Central memory CD8-positive, alpha-beta T cell (primary cell): ENCODE data around the gene THAP12.
"Not testable (repeated sequence)": the region's sequence is repeated elsewhere in the genome, so short reads cannot be mapped to it uniquely, and the experiment has no call there.

Experiments used
- ATAC-seq: fragments of 150-1000 bp; cut with Tn5 transposase; replicated peaks from 2 replicates; pipeline ENCODE4 v1.10.0; 2022; ENCODE audit warnings: mild to moderate bottlenecking, moderate FRiP score, moderate number of reproducible peaks; ENCODE audit not compliant: poor library complexity, severe bottlenecking; ENCODE audit errors: extremely low read depth
- DNase-seq, 2 donors: peaks; one replicate each; pipeline ENCODE4 v3.0.0; 2021; ENCODE audit warnings: low spot score in 2 of 2
- H3K27ac Mint-ChIP-seq: one replicate; pipeline ENCODE4 v1.8.0; 2022; ENCODE audit warnings: low read depth, mild to moderate bottlenecking, moderate library complexity, mixed read lengths
- H3K27me3 Mint-ChIP-seq: one replicate; pipeline ENCODE4 v1.8.0; 2022; ENCODE audit warnings: mixed read lengths
- H3K36me3 Mint-ChIP-seq: one replicate; pipeline ENCODE4 v1.8.0; 2022; ENCODE audit warnings: mild to moderate bottlenecking, moderate library complexity, mixed read lengths; ENCODE audit not compliant: insufficient read depth
- H3K4me1 Mint-ChIP-seq: one replicate; pipeline ENCODE4 v1.8.0; 2022; ENCODE audit warnings: mixed read lengths
- H3K4me3 Mint-ChIP-seq: one replicate; pipeline ENCODE4 v1.8.0; 2022; ENCODE audit warnings: mild to moderate bottlenecking, moderate library complexity, mixed read lengths
- H3K9me3 Mint-ChIP-seq: one replicate; pipeline ENCODE4 v1.8.0; 2022; ENCODE audit warnings: mixed read lengths

THAP12 gene

DNA sequence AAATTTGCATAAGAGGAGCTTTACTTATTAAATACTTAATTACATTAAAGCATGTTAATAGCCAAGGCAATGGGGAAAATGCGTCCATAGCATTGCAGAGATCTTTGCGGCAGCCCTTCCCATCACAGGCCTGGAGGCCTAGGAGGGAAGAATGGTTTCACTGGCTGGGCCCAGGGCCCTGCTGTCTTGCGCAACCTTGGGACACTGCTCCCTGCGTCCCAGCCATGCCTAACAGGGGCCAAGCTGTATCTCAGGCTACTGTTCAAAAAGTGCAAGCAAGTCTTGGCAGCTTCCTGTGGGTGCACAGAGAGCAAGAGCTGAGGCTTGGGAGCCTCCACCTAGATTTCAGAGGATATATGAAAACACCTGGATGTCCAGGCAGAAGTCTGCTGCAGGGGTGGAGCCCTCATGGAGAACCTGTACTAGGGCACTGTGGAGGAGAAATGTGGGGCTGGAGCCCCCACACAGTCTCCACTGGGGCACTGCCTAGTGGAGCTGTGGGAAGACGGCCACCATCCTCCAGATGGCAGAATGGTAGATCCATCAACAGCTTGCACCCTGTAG is 46.0 kb downstream of the THAP12 start:
- H3K27me3 Mint-ChIP-seq = no peaks in the 10 kb centered on the region
- DNase-seq = no peak
- H3K9me3 Mint-ChIP-seq = peaks cover 8% of the 10 kb centered on the region
- H3K36me3 Mint-ChIP-seq = peaks cover 2% of the 10 kb centered on the region
- ATAC-seq = no peak
- H3K27ac Mint-ChIP-seq = no peak overlapping the region
- no peak overlapping the region for H3K4me3 Mint-ChIP-seq
- H3K4me1 Mint-ChIP-seq = no peaks in the 10 kb centered on the region

GRCh38 chr11:76330651-76331050 is 50.3 kb downstream of the THAP12 start:
- H3K4me3 Mint-ChIP-seq = no peak overlapping the region
- H3K27me3 Mint-ChIP-seq = no peaks in the 10 kb centered on the region
- H3K27ac Mint-ChIP-seq = no peak overlapping the region
- no peak for DNase-seq
- H3K36me3 Mint-ChIP-seq = peaks cover 4% of the 10 kb centered on the region
- H3K4me1 Mint-ChIP-seq = no peaks in the 10 kb centered on the region
- H3K9me3 Mint-ChIP-seq = peaks cover 8% of the 10 kb centered on the region
- ATAC-seq = no peak

DNA sequence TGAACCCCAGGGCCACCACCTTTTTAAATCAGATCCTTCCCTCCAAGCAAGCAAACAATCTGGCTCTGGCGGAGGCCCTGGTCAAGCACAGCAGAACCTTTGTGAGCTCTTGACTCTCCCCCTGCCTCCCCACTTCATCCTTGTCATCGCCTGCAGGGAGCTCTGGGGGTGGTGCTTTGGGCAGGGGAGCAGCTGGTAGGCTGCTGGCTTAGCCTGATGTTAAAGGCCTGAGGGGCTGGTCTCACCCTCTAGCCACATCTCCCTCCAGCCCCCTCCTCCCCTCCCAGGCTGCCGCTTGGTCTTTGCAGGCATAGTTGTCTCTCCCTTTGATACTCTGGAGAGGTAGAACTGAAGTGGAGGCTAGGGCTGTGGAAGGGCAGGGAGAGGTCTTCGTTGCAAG is 50.9 kb downstream of the THAP12 start:
- H3K27ac Mint-ChIP-seq = no peak overlapping the region
- DNase-seq = no peak
- peaks cover 4% of the 10 kb centered on the region for H3K36me3 Mint-ChIP-seq
- H3K4me3 Mint-ChIP-seq = no peak overlapping the region
- no peaks in the 10 kb centered on the region for H3K27me3 Mint-ChIP-seq
- H3K9me3 Mint-ChIP-seq = peaks cover 8% of the 10 kb centered on the region
- ATAC-seq = no peak
- no peaks in the 10 kb centered on the region for H3K4me1 Mint-ChIP-seq

DNA sequence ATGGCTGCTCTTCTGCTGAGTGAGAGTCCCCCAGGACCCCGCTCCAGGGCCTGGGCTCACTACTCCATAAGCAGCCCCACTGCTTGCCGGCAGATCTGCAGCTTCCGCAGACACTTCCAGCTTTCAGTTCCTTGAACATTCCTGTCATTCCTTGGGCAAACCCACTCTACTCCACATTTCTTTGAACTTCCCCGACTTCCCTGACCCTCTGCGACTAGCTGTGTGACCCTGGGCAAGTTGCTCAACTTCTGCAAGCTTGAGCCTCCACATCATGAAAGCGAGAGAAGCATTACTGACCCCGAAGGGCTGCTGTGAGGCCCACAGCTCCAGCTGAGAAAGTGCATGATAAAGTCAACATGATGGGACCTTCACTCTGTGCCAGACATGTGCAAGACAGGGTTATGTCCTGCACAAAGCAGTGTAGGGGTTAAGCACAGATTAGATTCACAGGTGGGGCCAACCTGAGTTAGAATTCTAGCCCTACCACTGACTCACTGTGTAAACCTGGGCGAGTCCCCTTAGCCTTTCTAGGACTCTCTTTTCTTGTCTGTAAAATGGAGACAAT is 51.8 kb downstream of the THAP12 start:
- Mint-ChIP-seq H3K36me3 (peaks cover 4% of the 10 kb centered on the region), H3K27ac (no peak overlapping the region), H3K27me3 (no peaks in the 10 kb centered on the region), H3K9me3 (peaks cover 2% of the 10 kb centered on the region), H3K4me3 (no peak overlapping the region), H3K4me1 (no peaks in the 10 kb centered on the region)
- ATAC-seq (no peak), DNase-seq (no peak)

DNA sequence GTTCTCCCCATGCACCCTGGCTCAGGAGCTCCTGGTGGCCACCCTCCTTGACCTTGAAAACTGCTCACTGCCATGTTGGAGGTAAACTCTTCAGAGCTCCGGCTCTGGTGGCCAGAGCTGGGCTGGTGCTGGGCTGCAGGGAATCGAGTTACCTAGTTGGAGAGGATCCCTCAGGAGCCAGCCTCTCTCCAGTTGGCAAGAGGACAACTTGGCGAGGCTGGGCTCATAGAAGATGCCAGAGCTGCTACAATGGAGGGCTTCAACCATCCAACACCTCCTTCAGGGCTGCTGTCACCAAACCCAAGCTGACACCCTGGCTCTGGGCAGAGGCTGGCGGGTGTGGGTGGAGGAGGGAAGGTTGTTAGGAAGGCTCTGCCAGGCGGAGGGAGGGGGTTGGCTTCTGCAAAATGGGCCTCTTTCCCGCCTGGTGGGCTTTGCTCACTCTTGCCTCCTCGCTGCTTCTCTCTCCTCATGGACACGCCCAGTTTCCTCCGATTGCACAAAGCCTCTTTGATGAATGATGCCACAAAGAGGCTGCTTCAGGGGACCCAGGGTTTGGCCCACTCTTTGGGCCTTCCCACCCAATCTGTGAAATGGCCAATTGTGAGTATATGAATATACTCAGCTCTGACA is 53.1 kb downstream of the THAP12 start:
- ATAC-seq (no peak), DNase-seq (no peak)
- peaks cover 4% of the 10 kb centered on the region for H3K36me3 Mint-ChIP-seq
- H3K4me1 Mint-ChIP-seq = no peaks in the 10 kb centered on the region
- H3K9me3 Mint-ChIP-seq = no peaks in the 10 kb centered on the region
- H3K4me3 Mint-ChIP-seq = no peak overlapping the region
- H3K27ac Mint-ChIP-seq = no peak overlapping the region
- H3K27me3 Mint-ChIP-seq = peaks cover 11% of the 10 kb centered on the region

- Mint-ChIP-seq H3K4me3 (no peak overlapping the region), H3K27me3 (peaks cover 15% of the 10 kb centered on the region), H3K4me1 (no peaks in the 10 kb centered on the region), H3K36me3 (peaks cover 2% of the 10 kb centered on the region), H3K9me3 (no peaks in the 10 kb centered on the region), H3K27ac (no peak overlapping the region)
- ATAC-seq (no peak), DNase-seq (no peak)
Measured at GRCh38 chr11:76327202-76327601, 53.7 kb downstream of the THAP12 start.

- Mint-ChIP-seq H3K36me3 (peaks cover 2% of the 10 kb centered on the region), H3K27ac (no peak overlapping the region), H3K9me3 (no peaks in the 10 kb centered on the region), H3K4me1 (no peaks in the 10 kb centered on the region), H3K27me3 (peaks cover 33% of the 10 kb centered on the region), H3K4me3 (no peak overlapping the region)
- DNase-seq = no peak
- ATAC-seq = no peak
Measured at GRCh38 chr11:76325185-76325584, 55.7 kb downstream of the THAP12 start.

- no peak for DNase-seq
- no peaks in the 10 kb centered on the region for H3K9me3 Mint-ChIP-seq
- H3K4me3 Mint-ChIP-seq = no peak overlapping the region
Measured at GRCh38 chr11:76323804-76324203, 57.1 kb downstream of the THAP12 start.

DNA sequence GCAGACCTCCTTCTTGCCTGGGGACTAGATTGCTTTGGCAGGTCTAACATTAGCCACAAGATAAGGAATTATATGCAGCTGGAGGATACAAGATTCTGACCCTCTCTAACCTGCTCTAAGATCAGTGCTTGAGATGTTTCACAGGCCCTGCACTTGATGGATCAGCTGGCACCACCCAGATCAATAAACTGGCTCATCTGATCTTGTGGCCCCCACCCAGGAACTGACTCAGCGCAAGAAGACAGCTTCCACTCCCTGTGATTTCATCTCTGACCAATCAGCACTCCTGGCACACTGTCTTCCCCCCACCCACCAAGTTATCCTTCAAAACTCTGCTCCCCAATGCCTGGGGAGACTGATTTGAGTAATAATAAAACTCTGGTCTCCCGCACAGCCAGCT is 57.6 kb downstream of the THAP12 start:
- peaks cover 45% of the 10 kb centered on the region for H3K27me3 Mint-ChIP-seq
- not testable (repeated sequence) for H3K4me3 Mint-ChIP-seq, H3K27ac Mint-ChIP-seq, H3K36me3 Mint-ChIP-seq, H3K9me3 Mint-ChIP-seq, H3K4me1 Mint-ChIP-seq, ATAC-seq, DNase-seq

More at GRCh38 chr11:76323804-76324203, 57.1 kb downstream of the THAP12 start:
- ATAC-seq = no peak
- H3K4me1 Mint-ChIP-seq = no peaks in the 10 kb centered on the region
- peaks cover under 1% of the 10 kb centered on the region for H3K36me3 Mint-ChIP-seq
- no peak overlapping the region for H3K27ac Mint-ChIP-seq
- H3K27me3 Mint-ChIP-seq = peaks cover 45% of the 10 kb centered on the region

- no peaks in the 10 kb centered on the region for H3K4me1 Mint-ChIP-seq
- H3K9me3 Mint-ChIP-seq = no peaks in the 10 kb centered on the region
- H3K4me3 Mint-ChIP-seq = no peak overlapping the region
- DNase-seq (no peak), ATAC-seq (no peak)
- peaks cover 45% of the 10 kb centered on the region for H3K27me3 Mint-ChIP-seq
- no peaks in the 10 kb centered on the region for H3K36me3 Mint-ChIP-seq
- H3K27ac Mint-ChIP-seq = no peak overlapping the region
Measured at GRCh38 chr11:76322942-76323341, 58.0 kb downstream of the THAP12 start.

GRCh38 chr11:76322540-76322939 is 58.4 kb downstream of the THAP12 start:
- H3K27me3 Mint-ChIP-seq = peaks cover 45% of the 10 kb centered on the region
- no peak for ATAC-seq
- H3K4me1 Mint-ChIP-seq = no peaks in the 10 kb centered on the region
- H3K9me3 Mint-ChIP-seq = no peaks in the 10 kb centered on the region
- no peak overlapping the region for H3K27ac Mint-ChIP-seq
- no peak for DNase-seq
- no peak overlapping the region for H3K4me3 Mint-ChIP-seq
- H3K36me3 Mint-ChIP-seq = no peaks in the 10 kb centered on the region

DNA sequence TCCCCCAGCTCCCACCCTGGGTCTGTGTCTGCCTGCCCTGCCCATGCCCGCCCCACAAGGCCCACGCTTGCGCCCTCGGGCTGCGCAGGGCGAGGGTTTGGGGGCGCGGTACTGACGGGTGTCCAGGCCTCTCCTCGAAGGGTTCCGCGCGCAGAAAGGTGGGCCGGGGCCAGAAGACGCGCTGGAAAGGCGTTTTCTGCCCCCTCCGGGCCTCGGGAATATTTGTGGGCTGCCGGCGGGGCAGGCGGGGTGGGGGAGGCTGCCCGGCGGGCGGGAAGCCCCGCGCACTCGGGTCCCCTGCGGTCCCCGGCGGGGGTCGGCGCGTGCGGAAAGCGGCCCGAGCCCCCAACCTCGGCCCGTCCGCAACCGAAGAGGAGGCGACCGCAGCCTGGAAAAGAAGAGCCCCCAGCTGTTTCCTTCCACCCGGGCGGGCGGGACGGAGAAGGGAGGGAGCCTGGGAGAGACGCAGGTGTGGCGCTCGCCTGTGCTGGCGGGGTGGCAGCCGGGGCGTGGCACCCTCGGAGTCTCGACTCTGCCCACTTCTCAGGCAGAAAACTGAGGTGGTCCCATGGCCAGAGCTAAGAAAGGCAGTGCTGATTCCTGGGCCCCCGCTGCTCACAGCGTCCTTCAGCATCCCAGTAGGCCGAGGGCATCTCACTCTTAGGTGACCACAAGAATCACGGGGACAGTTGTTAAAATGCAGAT is 59.0 kb downstream of the THAP12 start:
- DNase-seq (no peak), ATAC-seq (no peak)
- H3K27me3 Mint-ChIP-seq = peaks cover 45% of the 10 kb centered on the region
- no peak overlapping the region for H3K27ac Mint-ChIP-seq
- H3K4me1 Mint-ChIP-seq = no peaks in the 10 kb centered on the region
- no peaks in the 10 kb centered on the region for H3K36me3 Mint-ChIP-seq
- no peak overlapping the region for H3K4me3 Mint-ChIP-seq
- no peaks in the 10 kb centered on the region for H3K9me3 Mint-ChIP-seq

GRCh38 chr11:76321340-76321739 is 59.6 kb downstream of the THAP12 start:
- H3K4me3 Mint-ChIP-seq = no peak overlapping the region
- H3K4me1 Mint-ChIP-seq = no peaks in the 10 kb centered on the region
- H3K27me3 Mint-ChIP-seq = peaks cover 45% of the 10 kb centered on the region
- ATAC-seq (no peak), DNase-seq (no peak)
- H3K9me3 Mint-ChIP-seq = no peaks in the 10 kb centered on the region
- H3K27ac Mint-ChIP-seq = no peak overlapping the region
- H3K36me3 Mint-ChIP-seq = no peaks in the 10 kb centered on the region
